ENCODE measurements around the gene INSIG1. TPM values are rescaled to one million over a fixed set of nuclear protein-coding genes. Genes with fewer than 3 reads are reported as not detected.

Gene INSIG1
- total RNA-seq, 1 experiment from 2014 or later, result 32.3 TPM

DNA sequence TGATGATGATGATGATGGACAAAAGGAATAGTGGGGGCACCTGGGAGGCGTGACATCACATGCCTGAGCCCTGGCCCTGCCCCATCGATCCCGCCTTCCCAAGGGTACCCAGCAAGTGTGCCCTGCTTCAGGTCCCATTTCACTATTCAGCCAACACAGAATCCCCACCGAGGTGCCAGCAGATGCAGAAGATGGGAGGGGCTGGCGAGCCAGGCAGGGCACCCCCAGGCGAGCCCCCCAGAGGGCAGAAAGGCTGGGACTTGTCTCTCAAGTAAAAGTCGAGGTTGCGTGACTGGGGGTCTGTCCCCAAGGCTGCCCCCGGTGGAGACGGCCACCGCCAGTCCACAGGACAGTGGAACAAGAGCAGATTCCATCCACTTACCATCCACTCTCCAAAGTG lies 57.5 kb downstream of the INSIG1 start (continued):
- TF ChIP-seq, protein P1, sequence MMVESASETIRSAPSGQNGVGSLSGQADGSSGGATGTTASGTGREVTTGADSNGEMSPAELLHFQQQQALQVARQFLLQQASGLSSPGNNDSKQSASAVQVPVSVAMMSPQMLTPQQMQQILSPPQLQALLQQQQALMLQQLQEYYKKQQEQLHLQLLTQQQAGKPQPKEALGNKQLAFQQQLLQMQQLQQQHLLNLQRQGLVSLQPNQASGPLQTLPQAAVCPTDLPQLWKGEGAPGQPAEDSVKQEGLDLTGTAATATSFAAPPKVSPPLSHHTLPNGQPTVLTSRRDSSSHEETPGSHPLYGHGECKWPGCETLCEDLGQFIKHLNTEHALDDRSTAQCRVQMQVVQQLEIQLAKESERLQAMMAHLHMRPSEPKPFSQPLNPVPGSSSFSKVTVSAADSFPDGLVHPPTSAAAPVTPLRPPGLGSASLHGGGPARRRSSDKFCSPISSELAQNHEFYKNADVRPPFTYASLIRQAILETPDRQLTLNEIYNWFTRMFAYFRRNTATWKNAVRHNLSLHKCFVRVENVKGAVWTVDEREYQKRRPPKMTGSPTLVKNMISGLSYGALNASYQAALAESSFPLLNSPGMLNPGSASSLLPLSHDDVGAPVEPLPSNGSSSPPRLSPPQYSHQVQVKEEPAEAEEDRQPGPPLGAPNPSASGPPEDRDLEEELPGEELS (CRISPR knock-in tag; IDR thresholded peaks at IDR 0.05), result no peak
- TF ChIP-seq FOXP1 (CRISPR knock-in tag; IDR thresholded peaks at IDR 0.05; ENCODE audit: borderline replicate concordance) (no peak), CREM (CRISPR knock-in tag; IDR thresholded peaks at IDR 0.05) (no peak), TEAD1 (CRISPR knock-in tag; IDR thresholded peaks at IDR 0.05) (no peak)
- TF ChIP-seq, protein P2, sequence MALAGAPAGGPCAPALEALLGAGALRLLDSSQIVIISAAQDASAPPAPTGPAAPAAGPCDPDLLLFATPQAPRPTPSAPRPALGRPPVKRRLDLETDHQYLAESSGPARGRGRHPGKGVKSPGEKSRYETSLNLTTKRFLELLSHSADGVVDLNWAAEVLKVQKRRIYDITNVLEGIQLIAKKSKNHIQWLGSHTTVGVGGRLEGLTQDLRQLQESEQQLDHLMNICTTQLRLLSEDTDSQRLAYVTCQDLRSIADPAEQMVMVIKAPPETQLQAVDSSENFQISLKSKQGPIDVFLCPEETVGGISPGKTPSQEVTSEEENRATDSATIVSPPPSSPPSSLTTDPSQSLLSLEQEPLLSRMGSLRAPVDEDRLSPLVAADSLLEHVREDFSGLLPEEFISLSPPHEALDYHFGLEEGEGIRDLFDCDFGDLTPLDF (CRISPR knock-in tag; IDR thresholded peaks at IDR 0.05), result no peak
- TF ChIP-seq, protein P3, sequence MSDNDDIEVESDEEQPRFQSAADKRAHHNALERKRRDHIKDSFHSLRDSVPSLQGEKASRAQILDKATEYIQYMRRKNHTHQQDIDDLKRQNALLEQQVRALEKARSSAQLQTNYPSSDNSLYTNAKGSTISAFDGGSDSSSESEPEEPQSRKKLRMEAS (CRISPR knock-in tag; IDR thresholded peaks at IDR 0.05), result no peak

DNA sequence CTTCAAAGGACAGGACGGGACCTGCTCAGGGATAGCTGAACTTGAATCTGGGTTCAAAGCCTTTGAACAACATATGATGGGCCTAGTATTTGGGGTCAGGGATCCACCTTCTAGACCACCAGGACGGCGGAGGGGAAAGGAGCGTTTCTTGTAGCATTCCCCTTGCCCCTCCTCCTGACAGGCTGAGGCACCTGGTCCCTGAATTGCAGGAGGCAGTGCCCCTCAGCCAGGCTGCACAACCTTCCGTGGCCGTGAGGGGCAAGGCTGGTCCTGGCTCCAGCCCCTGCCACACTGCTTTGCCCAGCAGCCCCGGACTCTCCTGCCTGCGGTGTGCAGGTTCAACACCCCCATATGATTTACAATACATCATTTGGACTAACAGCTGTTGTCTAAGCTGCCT lies 58.1 kb downstream of the INSIG1 start:
- no peak overlapping the region for H3K4me3 Mint-ChIP-seq
- POLR2A ChIA-PET, result no interaction called here
- no peak for DNase-seq (ENCODE audit: low spot score)
- ATAC-seq, result no peak
- H3K27me3 Mint-ChIP-seq (ENCODE audit: low read depth), result peaks cover 20% of the 10 kb centered on the region
- peaks cover 10% of the 10 kb centered on the region for H3K9me3 Mint-ChIP-seq
- H3K36me3 Mint-ChIP-seq, result no peaks in the 10 kb centered on the region
- peaks cover 24% of the 10 kb centered on the region for H3K4me1 Mint-ChIP-seq
- TF ChIP-seq ZNF138 (CRISPR knock-in tag; conservative IDR thresholded peaks at IDR 0.05) (no peak), NFE2L1 (CRISPR knock-in tag; IDR thresholded peaks at IDR 0.05) (no peak), FOXP1 (CRISPR knock-in tag; IDR thresholded peaks at IDR 0.05; ENCODE audit: borderline replicate concordance) (no peak), MYBL2 (CRISPR knock-in tag; IDR thresholded peaks at IDR 0.05) (no peak), EMX1 (CRISPR knock-in tag; IDR thresholded peaks at IDR 0.05) (no peak), GRHL2 (CRISPR knock-in tag; IDR thresholded peaks at IDR 0.05; ENCODE audit: insufficient replicate concordance, severe bottlenecking) (no peak), IRF2 (CRISPR knock-in tag; IDR thresholded peaks at IDR 0.05; ENCODE audit: borderline replicate concordance, low read depth) (no peak), NFYB (CRISPR knock-in tag; conservative IDR thresholded peaks at IDR 0.05; ENCODE audit: low read depth) (no peak), ELF4 (CRISPR knock-in tag; IDR thresholded peaks at IDR 0.05; ENCODE audit: low read depth) (no peak)
- TF ChIP-seq, protein P4, sequence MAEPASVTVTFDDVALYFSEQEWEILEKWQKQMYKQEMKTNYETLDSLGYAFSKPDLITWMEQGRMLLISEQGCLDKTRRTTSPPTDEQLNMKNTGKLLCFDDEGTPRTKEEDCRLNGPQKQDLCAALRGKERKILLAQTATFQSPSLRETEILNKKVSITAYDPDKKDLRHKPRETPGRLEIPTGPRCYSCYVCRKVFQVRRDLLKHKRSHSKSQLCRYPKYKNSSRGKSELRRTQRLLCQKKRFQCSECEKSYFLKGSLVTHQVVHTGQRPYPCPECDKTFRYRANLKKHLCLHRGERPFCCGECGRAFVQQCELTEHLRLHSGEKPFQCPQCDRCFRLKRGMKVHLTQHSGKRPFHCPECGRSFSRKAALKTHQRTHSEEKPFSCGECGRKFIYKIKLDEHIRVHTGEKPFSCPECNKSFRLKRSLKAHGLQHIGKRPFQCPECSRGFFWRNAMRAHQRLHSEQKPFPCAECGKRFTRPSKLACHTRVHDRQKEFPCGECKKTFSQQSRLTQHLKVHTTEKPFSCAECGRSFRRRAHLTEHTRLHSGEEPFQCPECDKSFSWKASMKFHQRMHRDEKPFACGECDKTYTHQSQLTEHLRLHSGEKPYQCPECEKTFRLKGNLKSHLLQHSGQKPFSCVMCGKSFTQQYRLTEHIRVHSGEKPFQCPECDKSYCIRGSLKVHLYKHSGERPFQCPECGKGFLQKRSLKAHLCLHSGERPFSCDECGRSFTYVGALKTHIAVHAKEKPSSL (CRISPR knock-in tag; conservative IDR thresholded peaks at IDR 0.05), result no peak
- TF ChIP-seq, protein P5, sequence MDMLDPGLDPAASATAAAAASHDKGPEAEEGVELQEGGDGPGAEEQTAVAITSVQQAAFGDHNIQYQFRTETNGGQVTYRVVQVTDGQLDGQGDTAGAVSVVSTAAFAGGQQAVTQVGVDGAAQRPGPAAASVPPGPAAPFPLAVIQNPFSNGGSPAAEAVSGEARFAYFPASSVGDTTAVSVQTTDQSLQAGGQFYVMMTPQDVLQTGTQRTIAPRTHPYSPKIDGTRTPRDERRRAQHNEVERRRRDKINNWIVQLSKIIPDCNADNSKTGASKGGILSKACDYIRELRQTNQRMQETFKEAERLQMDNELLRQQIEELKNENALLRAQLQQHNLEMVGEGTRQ (CRISPR knock-in tag; IDR thresholded peaks at IDR 0.05), result no peak
- TF ChIP-seq, protein P6, sequence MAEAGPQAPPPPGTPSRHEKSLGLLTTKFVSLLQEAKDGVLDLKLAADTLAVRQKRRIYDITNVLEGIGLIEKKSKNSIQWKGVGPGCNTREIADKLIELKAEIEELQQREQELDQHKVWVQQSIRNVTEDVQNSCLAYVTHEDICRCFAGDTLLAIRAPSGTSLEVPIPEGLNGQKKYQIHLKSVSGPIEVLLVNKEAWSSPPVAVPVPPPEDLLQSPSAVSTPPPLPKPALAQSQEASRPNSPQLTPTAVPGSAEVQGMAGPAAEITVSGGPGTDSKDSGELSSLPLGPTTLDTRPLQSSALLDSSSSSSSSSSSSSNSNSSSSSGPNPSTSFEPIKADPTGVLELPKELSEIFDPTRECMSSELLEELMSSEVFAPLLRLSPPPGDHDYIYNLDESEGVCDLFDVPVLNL (CRISPR knock-in tag; IDR thresholded peaks at IDR 0.05; ENCODE audit: borderline replicate concordance, low read depth), result no peak
- TF ChIP-seq, protein P7, sequence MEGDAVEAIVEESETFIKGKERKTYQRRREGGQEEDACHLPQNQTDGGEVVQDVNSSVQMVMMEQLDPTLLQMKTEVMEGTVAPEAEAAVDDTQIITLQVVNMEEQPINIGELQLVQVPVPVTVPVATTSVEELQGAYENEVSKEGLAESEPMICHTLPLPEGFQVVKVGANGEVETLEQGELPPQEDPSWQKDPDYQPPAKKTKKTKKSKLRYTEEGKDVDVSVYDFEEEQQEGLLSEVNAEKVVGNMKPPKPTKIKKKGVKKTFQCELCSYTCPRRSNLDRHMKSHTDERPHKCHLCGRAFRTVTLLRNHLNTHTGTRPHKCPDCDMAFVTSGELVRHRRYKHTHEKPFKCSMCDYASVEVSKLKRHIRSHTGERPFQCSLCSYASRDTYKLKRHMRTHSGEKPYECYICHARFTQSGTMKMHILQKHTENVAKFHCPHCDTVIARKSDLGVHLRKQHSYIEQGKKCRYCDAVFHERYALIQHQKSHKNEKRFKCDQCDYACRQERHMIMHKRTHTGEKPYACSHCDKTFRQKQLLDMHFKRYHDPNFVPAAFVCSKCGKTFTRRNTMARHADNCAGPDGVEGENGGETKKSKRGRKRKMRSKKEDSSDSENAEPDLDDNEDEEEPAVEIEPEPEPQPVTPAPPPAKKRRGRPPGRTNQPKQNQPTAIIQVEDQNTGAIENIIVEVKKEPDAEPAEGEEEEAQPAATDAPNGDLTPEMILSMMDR (IDR thresholded peaks at IDR 0.05), result no peak
- CTCF ChIA-PET, result interaction anchor here (0.9 to 4.5 kb wide), 3 partner anchors 11 to 39 kb away, joined by 3 to 30 read pairs (median 10); no protein-coding TSS in a partner anchor
- H3K27ac Mint-ChIP-seq, result no peak overlapping the region

Data from WTC11 (cell line).